ENCODE results near the gene KIF2C. TPM values are rescaled to one million over a fixed set of nuclear protein-coding genes. Genes with fewer than 3 reads are reported as not detected.
"Not testable (repeated sequence)": the region's sequence is repeated elsewhere in the genome, so short reads cannot be mapped to it uniquely, and the experiment has no call there.

Gene KIF2C
- 26.0 and 38.3 TPM in 2 replicates for total RNA-seq

- DNase-seq (ENCODE audit: low read depth, low spot score), result peak; percentile 91
These were observed at the start of gene KIF2C for GRCh38 chr1:44739307-44740178. Gene KIF2C (plus strand): TSS chr1:44739837. CDS start chr1:44739933, 96 bp downstream.

- no peak for DNase-seq (ENCODE audit: low read depth, low spot score)
These were observed 46.5 kb upstream of the KIF2C start for GRCh38 chr1:44693159-44693558.

GRCh38 chr1:44693900-44694299 is 45.7 kb upstream of the KIF2C start:
- no peak for DNase-seq (ENCODE audit: low read depth, low spot score)

DNA sequence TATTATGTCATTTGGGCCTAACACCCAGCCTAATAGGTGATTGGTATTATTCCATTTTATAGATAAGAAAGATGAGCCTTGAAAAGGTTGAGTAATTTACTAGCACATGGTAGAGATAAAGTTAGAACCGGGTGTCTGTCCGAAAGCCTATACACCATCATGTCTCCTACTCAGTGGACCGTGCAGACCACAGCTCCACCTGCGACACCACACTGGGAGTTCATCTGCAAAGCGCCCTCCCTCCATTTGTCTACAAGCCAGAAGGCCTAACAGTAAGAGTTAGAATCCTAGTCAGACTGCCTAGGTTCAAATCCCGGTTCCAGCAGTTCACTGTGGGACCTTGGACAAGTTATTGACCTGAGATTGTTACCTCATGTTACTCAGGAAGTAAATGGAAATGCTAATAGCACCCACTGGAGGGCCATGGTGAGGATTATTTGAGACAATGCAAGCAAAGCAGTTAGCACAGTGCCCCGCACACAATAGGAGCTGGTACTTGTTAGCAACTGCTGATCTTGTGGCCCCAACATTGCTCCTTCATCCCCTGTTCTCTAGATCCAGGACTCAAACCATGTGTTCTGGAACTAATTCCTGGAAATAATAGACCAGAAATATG is 44.7 kb upstream of the KIF2C start:
- DNase-seq (ENCODE audit: low read depth, low spot score), result no peak

- no peak for DNase-seq (ENCODE audit: low read depth, low spot score)
These were observed 44.0 kb upstream of the KIF2C start for GRCh38 chr1:44695671-44696070.

DNA sequence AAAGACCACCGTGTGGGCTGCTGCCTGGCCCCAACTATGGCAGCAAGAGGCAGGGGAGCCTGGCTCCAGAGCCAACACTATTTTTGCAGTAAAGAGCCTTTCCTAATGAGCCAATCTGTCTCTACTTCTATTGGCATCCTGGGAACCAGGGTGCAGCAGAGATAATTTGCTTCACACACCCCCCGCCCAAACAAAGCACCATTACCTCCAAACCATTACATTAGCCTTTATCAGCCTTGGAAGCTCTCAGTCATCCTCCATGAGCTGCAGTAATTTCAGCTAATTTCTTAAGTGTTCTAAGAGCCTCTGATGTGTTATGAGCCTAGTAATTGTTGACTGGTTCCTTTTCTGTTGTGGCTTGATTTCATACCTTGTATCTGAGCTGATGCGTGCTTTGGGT is 43.5 kb upstream of the KIF2C start:
- no peak for DNase-seq (ENCODE audit: low read depth, low spot score)

DNA sequence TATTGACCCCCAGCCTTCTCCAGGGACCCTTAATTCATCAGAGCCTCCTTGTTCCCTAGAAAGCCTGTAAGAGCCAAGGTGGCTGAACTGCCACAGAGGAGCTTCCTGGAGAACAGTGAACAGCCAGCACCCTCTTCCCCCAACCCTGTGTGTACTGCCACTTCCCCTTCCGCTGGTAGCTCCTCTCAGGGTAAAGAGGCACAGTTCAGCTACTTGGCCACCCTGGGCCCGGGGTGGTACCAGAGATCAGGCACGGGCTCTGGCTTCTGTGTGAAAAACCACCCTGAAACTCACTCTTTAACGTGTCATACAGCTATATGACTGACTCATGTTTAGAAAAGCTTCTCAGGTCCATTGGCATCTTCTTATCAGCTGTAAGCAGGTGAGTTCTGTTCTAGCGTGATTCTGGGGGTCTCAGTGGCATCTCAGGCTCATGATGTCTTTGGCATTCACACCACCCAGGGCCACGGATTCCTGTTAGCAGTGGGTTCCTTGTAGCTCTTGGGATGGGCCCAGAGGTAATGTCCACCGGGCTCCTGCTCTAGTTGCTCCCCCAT is 42.8 kb upstream of the KIF2C start:
- no peak for DNase-seq (ENCODE audit: low read depth, low spot score)

DNA sequence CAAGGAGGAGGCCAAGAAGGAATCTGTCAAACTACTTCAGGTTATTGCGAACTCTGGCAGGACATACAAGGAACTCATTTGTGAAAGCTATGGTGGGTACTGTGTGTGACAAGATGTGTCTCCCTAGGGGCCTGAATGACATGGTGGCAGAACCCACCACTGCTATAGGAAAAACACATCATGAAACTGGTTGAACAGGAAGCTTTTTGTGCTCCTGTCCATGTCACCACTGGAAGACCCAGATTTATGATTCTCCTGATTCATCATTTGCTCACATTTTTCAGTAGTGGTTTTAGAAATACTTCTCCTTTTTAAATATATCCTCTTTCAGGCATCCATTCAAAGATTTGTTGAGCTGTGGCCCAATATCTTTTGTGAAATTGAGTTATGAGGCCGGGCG is 41.5 kb upstream of the KIF2C start:
- no peak for DNase-seq (ENCODE audit: low read depth, low spot score)

DNA sequence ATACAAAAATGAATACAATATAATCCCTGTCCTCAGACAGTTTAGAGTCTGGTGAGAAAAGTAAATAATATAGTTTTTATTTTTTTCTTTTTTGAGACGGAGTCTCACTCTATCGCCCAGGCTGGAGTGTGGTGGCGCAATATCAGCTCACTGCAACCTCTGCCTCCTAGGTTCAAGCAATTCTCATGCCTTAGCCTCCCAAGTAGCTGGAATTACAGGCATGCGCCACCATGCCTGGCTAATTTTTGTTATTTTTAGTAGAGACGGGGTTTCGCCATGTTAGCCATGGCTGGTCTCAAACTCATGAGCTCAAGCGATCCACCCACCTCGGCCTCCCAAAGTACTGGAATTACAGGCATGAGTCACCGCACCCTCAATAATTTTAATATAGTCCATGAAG is 40.3 kb upstream of the KIF2C start:
- not testable (repeated sequence) for DNase-seq (ENCODE audit: low read depth, low spot score)

- DNase-seq (ENCODE audit: low read depth, low spot score), result no peak
These were observed 39.1 kb upstream of the KIF2C start for GRCh38 chr1:44700573-44700972.

DNA sequence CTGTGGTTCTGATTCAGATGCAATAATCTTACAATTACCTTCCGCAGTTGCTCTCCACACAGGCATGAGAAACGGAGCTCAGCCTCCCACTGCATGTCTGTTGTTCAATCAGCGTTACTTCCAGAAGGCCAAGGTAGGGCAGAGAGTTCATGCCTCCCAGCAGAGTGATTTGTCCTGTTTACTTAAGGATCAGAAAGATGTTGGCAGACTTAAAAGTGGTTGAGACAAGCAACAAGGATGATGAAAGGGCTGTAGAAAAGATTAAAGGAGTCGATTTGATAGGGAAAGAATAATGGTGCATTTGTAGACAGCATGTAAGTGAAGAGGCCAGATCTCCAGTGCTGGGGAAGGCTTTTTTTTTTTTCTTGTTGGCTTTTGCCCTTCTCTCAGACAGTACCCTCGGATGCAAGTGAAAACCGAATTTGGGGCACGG is 38.5 kb upstream of the KIF2C start:
- no peak for DNase-seq (ENCODE audit: low read depth, low spot score)

DNA sequence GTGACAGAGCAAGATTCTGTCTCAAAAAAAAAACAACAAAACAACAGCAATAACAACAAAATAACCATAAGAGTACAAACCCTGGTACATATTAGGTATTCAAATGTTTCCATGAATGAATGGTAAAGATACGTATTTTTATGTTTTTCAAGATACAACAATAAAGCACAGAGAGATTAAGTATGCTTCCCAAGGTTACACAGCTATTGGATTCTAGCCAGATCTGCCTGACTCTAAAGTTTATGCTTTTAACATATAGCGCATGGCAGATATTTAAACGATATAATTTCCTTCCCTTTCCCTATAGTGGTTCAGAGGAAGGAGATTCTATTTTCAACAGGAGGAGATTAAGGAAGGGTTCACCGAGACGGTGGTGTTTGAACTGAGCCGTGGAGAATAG is 34.2 kb upstream of the KIF2C start:
- no peak for DNase-seq (ENCODE audit: low read depth, low spot score)

GRCh38 chr1:44705938-44706337 is 33.7 kb upstream of the KIF2C start:
- DNase-seq (ENCODE audit: low read depth, low spot score), result no peak

DNA sequence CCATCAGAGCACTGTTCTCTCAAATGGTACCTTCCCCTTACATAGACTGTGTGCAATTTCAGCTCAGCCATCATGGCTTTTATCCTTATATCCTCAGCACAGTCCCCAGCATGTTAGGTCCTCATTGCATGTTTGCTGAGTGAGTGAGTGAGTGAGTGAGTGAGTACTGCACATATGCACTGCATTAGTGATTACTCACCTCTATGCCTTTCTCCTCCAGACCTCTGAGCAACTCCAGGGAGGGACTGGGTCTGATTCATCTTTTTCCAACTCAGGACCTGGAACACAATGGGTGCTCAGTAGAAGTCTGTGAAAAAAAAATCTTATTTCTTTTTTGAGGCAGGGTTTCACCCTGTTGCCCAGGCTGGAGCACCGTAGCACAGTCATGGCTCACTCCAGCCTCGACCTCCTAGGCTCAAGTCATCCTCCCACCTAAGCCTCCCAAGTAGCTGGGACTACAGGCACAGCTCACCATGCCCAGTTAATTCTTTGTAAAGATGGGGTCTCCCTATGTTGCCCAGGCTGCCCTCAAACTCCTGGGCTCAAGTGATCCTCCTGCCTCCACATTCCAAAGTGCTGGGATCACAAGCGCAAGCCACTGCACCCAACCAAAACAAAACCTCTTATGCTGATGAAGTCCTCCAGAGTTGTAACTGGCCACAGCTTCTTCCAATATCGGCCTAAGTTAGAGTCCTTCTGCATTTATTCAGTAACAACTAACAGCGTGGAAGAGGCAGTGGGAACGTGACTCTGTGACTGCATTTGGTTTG is 32.3 kb upstream of the KIF2C start:
- DNase-seq (ENCODE audit: low read depth, low spot score), result no peak

- no peak for DNase-seq (ENCODE audit: low read depth, low spot score)
These were observed 31.4 kb upstream of the KIF2C start for GRCh38 chr1:44707959-44708831.

DNA sequence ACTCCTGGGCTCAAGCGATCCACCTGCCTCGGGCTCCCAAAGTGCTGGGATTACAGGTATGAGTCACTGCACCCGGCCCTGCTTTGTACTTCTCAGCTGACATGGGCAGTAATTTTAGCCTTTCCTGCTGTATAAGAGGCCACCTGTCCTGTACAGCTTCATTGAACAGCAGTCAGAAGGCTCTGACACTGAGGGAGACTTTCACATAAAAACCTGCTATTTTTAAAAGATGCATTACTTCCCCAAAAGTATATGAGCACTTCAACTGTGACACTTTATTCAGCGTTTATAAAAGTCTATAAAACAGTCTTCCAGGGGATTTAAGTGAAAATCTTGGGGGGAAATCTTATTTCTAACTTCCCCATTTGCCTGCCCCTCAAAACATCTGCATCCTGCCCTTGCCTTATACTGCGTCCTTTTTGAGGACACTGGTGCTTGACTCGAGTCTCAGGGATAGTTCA is 26.3 kb upstream of the KIF2C start:
- no peak for DNase-seq (ENCODE audit: low read depth, low spot score)

- no peak for DNase-seq (ENCODE audit: low read depth, low spot score)
These were observed 25.1 kb upstream of the KIF2C start for GRCh38 chr1:44714532-44714931.

DNA sequence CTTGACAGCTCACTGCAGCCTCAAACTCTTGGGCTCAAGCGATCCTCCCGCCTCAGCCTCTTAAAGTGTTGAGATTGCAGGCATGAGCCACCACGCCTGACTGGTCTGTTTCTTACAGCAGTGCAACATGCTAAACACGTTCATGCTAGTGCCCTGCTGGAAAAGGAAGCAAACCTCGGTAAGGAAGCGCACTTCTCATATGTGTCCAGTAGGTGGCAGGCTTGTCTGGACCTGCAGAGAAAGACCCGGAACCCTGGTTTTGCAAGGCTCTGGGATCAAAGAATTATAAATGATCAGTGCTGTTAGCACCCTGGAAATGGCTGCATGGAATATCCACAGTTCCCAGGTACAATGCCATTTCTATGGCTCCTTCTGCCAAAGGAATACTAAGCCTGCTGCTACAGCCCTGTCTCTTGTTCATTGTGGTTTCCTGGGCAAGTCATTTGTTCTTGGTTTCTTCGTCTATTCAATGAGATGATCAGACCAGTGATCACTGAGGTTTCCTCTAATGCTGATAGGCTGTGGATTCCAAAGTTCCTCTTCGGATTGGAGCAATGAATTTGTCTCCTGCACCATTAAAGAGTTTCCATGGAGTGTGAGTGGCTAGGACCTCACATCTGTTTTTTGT is 24.6 kb upstream of the KIF2C start:
- DNase-seq (ENCODE audit: low read depth, low spot score), result no peak

GRCh38 chr1:44717156-44717555 is 22.5 kb upstream of the KIF2C start:
- DNase-seq (ENCODE audit: low read depth, low spot score), result no peak

DNA sequence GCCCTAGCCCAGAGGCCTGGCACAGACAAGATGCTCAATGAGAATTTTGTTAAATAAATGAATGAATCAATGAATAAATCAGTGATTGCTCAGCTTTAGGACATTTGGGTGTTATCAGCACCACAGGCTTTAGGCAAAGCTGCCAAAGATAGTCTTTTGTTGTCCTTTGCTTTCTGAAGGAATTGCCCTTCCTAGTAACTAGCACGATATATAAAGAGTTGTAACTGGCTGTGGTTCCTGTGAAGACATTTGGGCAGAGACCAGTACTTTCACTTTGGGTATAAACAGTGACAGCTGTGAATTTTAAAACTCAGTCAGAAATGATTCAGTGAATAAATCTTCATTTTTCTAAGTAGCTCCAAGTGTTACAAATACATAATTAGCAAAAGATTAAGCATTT is 22.0 kb upstream of the KIF2C start:
- DNase-seq (ENCODE audit: low read depth, low spot score), result no peak
